Left lung (tissue), 10 donors: ENCODE measurements around the gene MRPS24. TPM values are rescaled to one million over a fixed set of nuclear protein-coding genes. Genes with fewer than 3 reads are reported as not detected.
"Not testable (repeated sequence)": the region's sequence is repeated elsewhere in the genome, so short reads cannot be mapped to it uniquely, and the experiment has no call there.

Experiments used
- ATAC-seq: fragments of 200-7000 bp; cut with Tn5 transposase; one replicate; pipeline ENCODE4 v1.9.1; 2020; ENCODE audit warnings: moderate library complexity
- DNase-seq, 4 donors: peaks; one replicate each; pipeline ENCODE4 v3.0.0-alpha.2; 2013 to 2020
- H3K27ac ChIP-seq, 2 donors: fragments of 200-600 bp; sonication (generic) in 1 of 2; one replicate each; pipeline versions ENCODE4 v1.5.0 to v1.8.0; 2020 to 2021
- H3K27me3 ChIP-seq, 2 donors: fragments of 200-600 bp; sonication (generic) in 1 of 2; one replicate each; pipeline versions ENCODE4 v1.5.0 to v1.8.0; 2020 to 2021
- H3K36me3 ChIP-seq, 2 donors: fragments of 200-600 bp; sonication (generic) in 1 of 2; one replicate each; pipeline versions ENCODE4 v1.5.0 to v1.8.0; 2020 to 2021
- H3K4me1 ChIP-seq, 2 donors: fragments of 200-600 bp; one replicate each; pipeline ENCODE4 v1.8.0; 2021
- H3K4me3 ChIP-seq, 2 donors: fragments of 200-600 bp; sonication (generic) in 1 of 2; one replicate each; pipeline versions ENCODE4 v1.5.0 to v1.8.0; 2020 to 2021; ENCODE audit warnings: mild to moderate bottlenecking in 1 of 2
- H3K9me3 ChIP-seq, 2 donors: fragments of 200-600 bp; sonication (generic) in 1 of 2; one replicate each; pipeline versions ENCODE4 v1.5.0 to v1.8.0; 2020 to 2021
- intact Hi-C, 2 donors: fragments of 100-400 bp; cut with DNase I; formaldehyde crosslinking; loops; one replicate each; pipeline versions ENCODE4 v1.11.2 to v1.14.2; 2022
- polyA plus RNA-seq, 6 donors: library from polyadenylated mRNA; unstranded; fragments of 120-200 nt; gene quantifications; one replicate each; pipeline ENCODE4 v1.2.1, GENCODE V29; 2013; ENCODE audit not compliant: insufficient read length in 6 of 6
- total RNA-seq, 2 donors: library from RNA; stranded (reverse); fragmentation: NEBNext Ultra II Directional; extraction: Animal tissue kit (Norgen Biotek cat#: 25700); gene quantifications; one replicate each; pipeline ENCODE4 v1.2.1, GENCODE V29; 2021
- TF ChIP-seq, protein P1 (sequence below), 2 donors: fragments of 200-600 bp; sonication (generic) in 1 of 2; IDR thresholded peaks; one replicate each; pipeline versions ENCODE4 v1.5.0 to v1.8.0; 2021; ENCODE audit warnings: antibody characterized with exemption in 2 of 2
- donor health status: DM: no; HTN: yes; CAD: no.
- donor health status: DM: no; HTN: no; CAD: no.

Gene MRPS24
- total and polyA plus RNA-seq, 8 donors = 63.2 to 87.6 (median 67.1) TPM

DNA sequence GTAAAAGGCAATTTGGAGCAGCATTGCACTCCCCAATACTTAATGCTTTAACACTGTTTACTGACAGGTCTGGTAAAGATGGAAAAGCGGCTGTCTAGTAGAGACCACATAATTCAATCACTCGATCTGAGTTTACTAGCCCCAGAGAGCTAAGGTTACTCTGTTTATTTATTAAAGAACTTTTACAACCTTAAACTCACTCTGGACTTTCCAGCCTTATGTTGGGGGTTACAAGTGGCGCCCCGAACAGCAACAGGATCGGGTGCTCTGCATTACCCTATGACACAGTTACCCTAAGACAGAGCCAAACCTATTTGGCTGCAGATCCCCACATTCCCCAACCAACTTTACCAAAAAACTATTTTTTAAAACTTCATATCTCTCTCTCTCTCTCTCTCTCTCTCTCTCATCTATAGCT is 43.9 kb downstream of the MRPS24 start:
- intact Hi-C loops = no loop called here
- ATAC-seq (no peak), DNase-seq (no peak)
- H3K27ac ChIP-seq = no peak overlapping the region
- H3K27me3 ChIP-seq = no peaks in the 10 kb centered on the region
- H3K4me1 ChIP-seq = no peaks in the 10 kb centered on the region
- H3K4me3 ChIP-seq = no peak overlapping the region
- TF ChIP-seq, protein P1, sequence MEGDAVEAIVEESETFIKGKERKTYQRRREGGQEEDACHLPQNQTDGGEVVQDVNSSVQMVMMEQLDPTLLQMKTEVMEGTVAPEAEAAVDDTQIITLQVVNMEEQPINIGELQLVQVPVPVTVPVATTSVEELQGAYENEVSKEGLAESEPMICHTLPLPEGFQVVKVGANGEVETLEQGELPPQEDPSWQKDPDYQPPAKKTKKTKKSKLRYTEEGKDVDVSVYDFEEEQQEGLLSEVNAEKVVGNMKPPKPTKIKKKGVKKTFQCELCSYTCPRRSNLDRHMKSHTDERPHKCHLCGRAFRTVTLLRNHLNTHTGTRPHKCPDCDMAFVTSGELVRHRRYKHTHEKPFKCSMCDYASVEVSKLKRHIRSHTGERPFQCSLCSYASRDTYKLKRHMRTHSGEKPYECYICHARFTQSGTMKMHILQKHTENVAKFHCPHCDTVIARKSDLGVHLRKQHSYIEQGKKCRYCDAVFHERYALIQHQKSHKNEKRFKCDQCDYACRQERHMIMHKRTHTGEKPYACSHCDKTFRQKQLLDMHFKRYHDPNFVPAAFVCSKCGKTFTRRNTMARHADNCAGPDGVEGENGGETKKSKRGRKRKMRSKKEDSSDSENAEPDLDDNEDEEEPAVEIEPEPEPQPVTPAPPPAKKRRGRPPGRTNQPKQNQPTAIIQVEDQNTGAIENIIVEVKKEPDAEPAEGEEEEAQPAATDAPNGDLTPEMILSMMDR (IDR thresholded peaks at IDR 0.05) = no peak
- H3K9me3 ChIP-seq = no peaks in the 10 kb centered on the region
- H3K36me3 ChIP-seq = no peaks in the 10 kb centered on the region

DNA sequence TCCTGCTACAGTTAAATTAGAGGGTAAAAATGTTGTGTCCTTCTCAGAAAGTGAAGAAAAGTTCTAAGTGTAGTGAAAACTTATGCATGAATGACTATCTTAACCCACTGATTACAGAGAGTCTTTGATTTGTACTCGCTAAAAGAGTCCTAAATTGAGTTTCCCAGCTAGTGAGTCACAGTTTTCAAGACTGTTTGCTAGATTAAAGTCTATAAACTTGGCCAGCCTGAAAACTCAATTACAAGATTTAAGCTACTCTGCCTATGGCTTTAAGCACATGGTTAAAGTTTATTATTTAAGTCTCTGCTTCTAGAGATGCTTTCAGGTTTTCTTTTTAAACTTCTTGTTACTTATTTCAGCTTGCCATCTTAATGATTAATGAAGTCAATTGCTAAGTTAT is 44.4 kb downstream of the MRPS24 start:
- ATAC-seq = no peak
- intact Hi-C loops = no loop called here
- no peak for DNase-seq

DNA sequence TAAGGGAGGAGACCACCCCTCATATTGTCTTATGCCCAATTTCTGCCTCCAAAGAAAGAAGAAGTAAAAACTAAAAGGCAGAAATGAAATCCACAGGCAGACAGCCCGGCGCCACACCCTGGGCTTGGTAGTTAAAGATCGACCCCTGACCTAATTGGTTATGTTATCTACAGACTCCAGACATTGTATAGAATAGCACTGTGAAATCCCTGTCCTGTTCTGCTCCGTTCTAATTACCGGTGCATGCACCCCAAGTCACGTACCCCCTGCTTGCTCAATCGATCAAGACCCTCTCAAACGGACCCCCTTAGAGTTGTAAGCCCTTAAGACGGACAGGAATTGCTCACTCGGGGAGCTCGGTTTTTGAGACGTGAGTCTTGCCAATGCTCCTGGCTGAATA is 44.8 kb downstream of the MRPS24 start:
- DNase-seq, H3K4me1 ChIP-seq, H3K9me3 ChIP-seq, H3K27me3 ChIP-seq, H3K4me3 ChIP-seq, H3K36me3 ChIP-seq, intact Hi-C loops, ATAC-seq, H3K27ac ChIP-seq: not testable (repeated sequence)

More for the DNA sequence above, 44.4 kb downstream of the MRPS24 start:
- no peak overlapping the region for H3K27ac ChIP-seq
- no peaks in the 10 kb centered on the region for H3K4me1 ChIP-seq
- TF ChIP-seq, protein P1 (IDR thresholded peaks at IDR 0.05) = no peak
- no peaks in the 10 kb centered on the region for H3K36me3 ChIP-seq
- H3K27me3 ChIP-seq = no peaks in the 10 kb centered on the region
- no peak overlapping the region for H3K4me3 ChIP-seq
- no peaks in the 10 kb centered on the region for H3K9me3 ChIP-seq

DNA sequence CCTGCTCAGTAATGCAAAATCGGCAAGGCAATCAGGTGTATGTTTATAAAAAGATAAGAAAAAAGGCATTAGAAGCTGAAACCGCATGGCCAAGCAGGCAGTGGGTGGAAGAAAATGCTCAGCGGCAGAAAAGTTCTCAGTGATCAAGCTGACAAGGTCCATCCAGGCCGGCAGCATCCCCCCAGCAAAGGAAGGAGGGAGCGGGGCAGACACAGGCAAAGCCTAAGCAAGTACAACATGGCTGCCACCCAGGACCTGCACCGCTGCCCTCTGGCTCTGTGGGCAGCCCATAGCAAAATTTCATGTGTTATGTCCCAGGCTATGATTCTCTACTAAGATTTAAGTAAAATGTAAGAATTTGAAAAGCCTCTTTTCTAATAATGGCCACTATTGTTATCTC is 45.4 kb downstream of the MRPS24 start:
- no peak overlapping the region for H3K4me3 ChIP-seq
- no peak overlapping the region for H3K27ac ChIP-seq
- ATAC-seq (no peak), DNase-seq (no peak)
- H3K9me3 ChIP-seq = no peaks in the 10 kb centered on the region
- intact Hi-C loops = no loop called here
- no peaks in the 10 kb centered on the region for H3K4me1 ChIP-seq
- H3K27me3 ChIP-seq = no peaks in the 10 kb centered on the region
- no peaks in the 10 kb centered on the region for H3K36me3 ChIP-seq
- TF ChIP-seq, protein P1 (IDR thresholded peaks at IDR 0.05) = no peak

DNA sequence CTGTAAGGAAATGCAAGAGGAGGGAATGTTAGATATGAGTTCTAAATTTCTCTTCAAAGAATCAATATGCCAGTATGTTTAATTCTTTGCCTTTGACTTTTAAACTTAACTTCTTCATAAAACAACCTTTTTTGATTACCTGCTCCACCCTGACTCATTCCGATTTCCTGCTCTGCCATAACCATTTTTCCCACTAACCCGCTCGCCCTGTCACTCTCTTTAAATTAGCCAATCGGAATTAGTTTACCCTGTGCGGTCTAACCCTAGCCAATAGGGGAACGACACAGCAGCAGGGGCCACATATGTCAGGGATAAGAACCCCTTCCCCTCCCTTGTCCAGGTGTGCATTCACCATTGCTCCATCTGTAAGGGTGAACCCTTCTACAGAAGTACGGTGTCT is 45.9 kb downstream of the MRPS24 start:
- ATAC-seq, intact Hi-C loops, H3K4me1 ChIP-seq, H3K27me3 ChIP-seq, H3K27ac ChIP-seq, DNase-seq, H3K9me3 ChIP-seq, H3K4me3 ChIP-seq, H3K36me3 ChIP-seq: not testable (repeated sequence)

Other genes with a start within 250 kb of the MRPS24 start
- 10 to 100 TPM; 41.5 to 43.8 TPM for gene COA1, start 140.0 kb downstream of the MRPS24 start, total RNA-seq
- 10 to 100 TPM; 71.4 to 89.2 (median 79.7) TPM for gene COA1, start 140.0 kb downstream of the MRPS24 start, polyA plus RNA-seq
- 10 to 100 TPM; 78.1 to 83.8 TPM for gene BLVRA, start 110.8 kb downstream of the MRPS24 start, total RNA-seq
- gene BLVRA, start 110.8 kb downstream of the MRPS24 start, polyA plus RNA-seq = 10 to 100 TPM; 38.0 to 47.5 (median 42.7) TPM
- gene URGCP, start 37.1 kb upstream of the MRPS24 start, total RNA-seq = 10 to 100 TPM; 25.5 to 29.9 TPM
- 10 to 100 TPM; 30.5 to 37.5 (median 31.5) TPM for gene URGCP, start 37.1 kb upstream of the MRPS24 start, polyA plus RNA-seq
- gene UBE2D4, start 56.9 kb upstream of the MRPS24 start, total RNA-seq = 10 to 100 TPM; 25.7 to 26.4 TPM
- gene UBE2D4, start 56.9 kb upstream of the MRPS24 start, polyA plus RNA-seq = 10 to 100 TPM; 15.2 to 20.0 (median 16.1) TPM
- not detected for gene SPDYE1, start 128.4 kb upstream of the MRPS24 start, total RNA-seq
- 1 to 10 TPM; 1.4 to 2.5 (median 1.8) TPM for gene SPDYE1, start 128.4 kb upstream of the MRPS24 start, polyA plus RNA-seq
- 100 to 1,000 TPM in 1 of 2 donors, 10 to 100 TPM in 1; 93.3 to 119 TPM for gene DBNL, start 175.2 kb upstream of the MRPS24 start, total RNA-seq
- gene DBNL, start 175.2 kb upstream of the MRPS24 start, polyA plus RNA-seq = 10 to 100 TPM; 57.2 to 81.1 (median 67.3) TPM
- under 1 TPM in 1 of 2 donors, not detected in 1; 0.79 TPM for gene PGAM2, start 196.1 kb upstream of the MRPS24 start, total RNA-seq
- gene PGAM2, start 196.1 kb upstream of the MRPS24 start, polyA plus RNA-seq = under 1 TPM in 5 of 6 donors, not detected in 1; 0.24 to 0.61 (median 0.46) TPM
- gene POLM, start 213.0 kb upstream of the MRPS24 start, total RNA-seq = 10 to 100 TPM; 16.7 to 26.4 TPM
- gene POLM, start 213.0 kb upstream of the MRPS24 start, polyA plus RNA-seq = 10 to 100 TPM; 20.0 to 29.6 (median 28.6) TPM
- gene AEBP1, start 234.8 kb upstream of the MRPS24 start, total RNA-seq = 100 to 1,000 TPM; 167 to 195 TPM
- 10 to 100 TPM; 53.6 to 77.7 (median 61.2) TPM for gene AEBP1, start 234.8 kb upstream of the MRPS24 start, polyA plus RNA-seq